Measurements from ENCODE around the gene PTPRK.

- TF ChIP-seq POLR2AphosphoS5 (IDR thresholded peaks at IDR 0.05; ENCODE audit: low read depth, low read length) (no peak), TAF1 (IDR thresholded peaks at IDR 0.05; ENCODE audit: low read depth, low read length) (no peak), SPI1 (IDR thresholded peaks at IDR 0.05; ENCODE audit: low read depth, low read length) (no peak)
These were observed 496.4 kb downstream of the PTPRK start for GRCh38 chr6:128024046-128024445.

All from GM12891 (cell line).